GM21360 (cell line): Measurements from ENCODE around the gene HOXA13.

Experiments used
- ATAC-seq: cut with Tn5 transposase; IDR thresholded peaks from one replicate; pipeline ENCODE4 v1.9.1; 2021; ENCODE audit warnings: mild to moderate bottlenecking, moderate library complexity; ENCODE audit not compliant: unreplicated experiment

The HOXA13 gene

DNA sequence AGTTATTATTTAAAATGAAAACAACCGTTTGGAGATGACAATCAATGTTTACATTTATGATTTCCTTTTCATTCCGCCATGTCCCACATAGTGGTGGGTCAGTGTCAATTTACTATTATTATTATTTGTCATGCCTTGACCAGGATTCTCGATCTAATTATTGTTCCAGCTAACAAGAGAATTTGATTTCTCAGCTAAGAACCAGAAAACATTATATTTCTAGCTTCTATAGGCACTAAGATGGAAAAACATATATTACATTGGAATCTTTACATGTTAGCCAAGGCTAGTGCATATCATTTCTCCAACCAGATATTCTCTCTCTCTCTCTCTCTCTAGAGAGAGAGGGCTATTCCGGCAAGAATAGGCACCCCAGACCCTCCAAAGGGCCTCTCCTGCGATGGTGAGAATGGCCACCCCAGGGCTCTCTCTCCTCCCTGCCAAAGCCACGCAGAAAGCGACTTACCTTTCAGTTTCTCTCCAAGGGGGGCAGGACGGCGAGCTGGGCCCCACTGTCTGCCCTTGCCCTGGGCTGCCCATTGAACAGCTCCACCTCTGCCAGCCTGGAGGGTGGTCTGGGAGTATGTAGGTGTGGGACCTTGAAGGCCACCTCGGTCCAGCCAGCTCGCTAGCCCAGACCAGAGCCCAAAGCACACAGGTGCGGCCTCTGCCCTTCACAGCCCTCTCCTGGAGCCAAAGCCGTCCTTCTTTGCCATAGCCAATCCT is 49.9 kb downstream of the HOXA13 start:
- no peak for ATAC-seq

DNA sequence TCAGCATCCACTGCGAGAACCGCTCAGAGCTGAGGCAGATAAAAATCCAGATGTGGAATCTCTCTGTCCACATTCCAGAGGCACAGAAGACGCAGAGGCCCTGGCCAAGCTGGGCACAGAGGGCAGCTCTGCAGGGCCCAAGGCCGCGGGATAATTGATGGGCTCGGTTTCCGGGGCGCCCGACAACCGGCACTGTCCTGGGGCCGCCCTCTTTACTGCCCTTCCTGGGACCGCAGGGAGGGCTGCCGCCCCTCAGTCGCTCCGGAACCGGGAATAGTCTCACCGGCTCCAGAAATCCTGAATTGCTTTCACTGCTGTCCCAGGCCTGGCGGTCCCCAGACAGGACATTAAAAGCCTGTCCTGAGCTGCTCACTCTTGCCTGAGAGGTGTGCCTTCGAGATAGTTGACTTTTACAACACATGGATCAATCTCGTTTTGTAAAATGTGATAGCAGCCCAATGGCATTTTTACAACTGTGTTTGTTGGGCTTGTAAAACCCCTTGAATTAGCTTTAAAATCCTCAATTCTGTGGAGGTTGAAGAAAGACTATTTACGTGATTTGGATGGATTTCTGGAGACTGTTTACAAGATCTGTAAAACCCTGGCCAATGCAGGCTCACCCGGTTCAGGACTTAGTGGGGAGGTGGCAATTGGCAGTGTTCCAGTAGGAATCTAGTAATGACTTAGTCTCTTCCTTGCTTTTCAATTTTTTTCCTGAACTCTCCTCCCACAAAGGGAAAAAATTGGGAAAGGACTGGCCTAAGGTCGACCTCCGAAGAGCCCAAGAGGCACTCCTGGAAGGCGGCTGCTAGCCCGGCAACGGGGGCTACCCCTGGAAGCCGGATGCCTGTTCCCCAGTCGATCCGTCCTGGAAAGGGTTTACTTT is 50.9 kb downstream of the HOXA13 start:
- no peak for ATAC-seq

DNA sequence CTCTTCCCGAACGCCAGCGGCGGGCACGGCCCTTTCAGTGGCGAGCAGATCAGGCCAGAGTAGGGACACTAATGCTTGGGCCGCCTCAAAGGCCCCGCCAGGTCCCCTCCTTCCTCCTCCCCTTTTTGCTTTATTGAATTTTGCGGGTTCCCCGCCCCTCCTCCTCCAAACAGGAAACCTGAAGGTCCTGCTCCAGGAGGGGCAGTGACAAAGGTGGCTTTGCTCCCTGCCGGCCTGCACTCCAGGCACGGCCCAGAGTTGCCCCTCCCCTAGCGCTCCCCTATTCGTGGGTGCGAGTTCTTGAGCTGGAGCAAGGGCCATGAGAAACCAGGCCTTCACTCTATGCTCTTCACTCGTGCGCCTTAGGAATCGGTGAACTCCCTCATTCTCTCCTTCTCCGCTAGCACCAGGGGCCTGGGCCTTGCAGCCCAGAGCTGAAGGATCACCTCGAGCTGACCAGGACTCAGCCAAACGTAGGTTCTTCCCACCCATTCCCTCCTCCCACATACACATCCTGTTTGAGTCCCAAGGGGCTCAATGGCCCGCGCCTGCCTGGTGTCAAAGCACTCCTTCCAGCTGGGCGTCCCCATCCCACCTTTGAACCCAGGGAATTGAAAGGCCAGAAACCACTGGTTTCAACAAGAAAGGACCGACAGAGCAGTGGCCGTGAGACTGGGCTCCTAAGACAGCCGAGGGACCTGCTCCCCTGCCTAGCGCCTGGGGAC is 51.7 kb downstream of the HOXA13 start:
- ATAC-seq, result no peak

DNA sequence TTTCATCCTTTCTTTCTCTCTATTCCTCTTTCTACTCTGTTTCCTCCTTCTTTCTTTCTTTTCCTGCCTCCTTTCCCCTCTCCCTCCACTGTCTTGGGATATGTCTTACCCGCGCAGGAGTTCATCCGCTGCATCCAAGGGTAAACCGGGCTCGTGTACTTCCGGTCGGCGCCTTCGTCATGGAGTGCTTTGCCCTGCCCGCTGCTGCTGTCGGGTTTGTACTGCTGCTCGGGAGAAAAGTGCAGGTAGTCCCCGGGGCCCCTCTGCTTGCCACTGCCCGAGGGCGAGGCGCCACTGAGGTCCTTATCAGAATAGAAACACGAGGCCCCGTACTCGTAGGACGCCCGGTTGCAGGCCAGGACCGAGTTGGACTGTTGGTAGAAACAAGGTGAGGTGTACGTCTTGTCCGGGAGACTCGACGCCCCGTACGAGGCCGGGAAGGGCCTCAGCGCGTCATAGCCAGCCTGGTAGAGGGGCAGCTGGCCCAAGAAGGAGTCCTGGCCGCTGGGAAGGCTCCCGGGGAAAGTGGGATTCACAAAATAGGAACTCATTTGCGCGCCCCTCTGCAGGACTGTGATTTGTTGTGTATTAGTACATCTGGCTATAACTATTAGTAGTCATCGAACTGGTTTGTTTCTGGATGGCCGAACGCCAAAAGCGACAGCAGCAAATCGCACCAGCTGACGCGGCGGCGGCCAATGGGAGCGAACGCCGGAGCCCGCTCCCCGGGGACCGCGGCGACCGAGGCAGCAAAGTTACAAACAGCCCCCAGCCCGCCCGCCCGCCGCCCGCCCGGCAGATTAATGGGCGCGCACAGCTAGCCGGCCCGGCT is 52.5 kb downstream of the HOXA13 start, which contains the start of gene HOXA6:
TSS of gene HOXA6 (minus strand) at position 576 of the 832 bp plus-strand sequence. CDS start at position 551, 25 bp downstream.
- ATAC-seq, result no peak

DNA sequence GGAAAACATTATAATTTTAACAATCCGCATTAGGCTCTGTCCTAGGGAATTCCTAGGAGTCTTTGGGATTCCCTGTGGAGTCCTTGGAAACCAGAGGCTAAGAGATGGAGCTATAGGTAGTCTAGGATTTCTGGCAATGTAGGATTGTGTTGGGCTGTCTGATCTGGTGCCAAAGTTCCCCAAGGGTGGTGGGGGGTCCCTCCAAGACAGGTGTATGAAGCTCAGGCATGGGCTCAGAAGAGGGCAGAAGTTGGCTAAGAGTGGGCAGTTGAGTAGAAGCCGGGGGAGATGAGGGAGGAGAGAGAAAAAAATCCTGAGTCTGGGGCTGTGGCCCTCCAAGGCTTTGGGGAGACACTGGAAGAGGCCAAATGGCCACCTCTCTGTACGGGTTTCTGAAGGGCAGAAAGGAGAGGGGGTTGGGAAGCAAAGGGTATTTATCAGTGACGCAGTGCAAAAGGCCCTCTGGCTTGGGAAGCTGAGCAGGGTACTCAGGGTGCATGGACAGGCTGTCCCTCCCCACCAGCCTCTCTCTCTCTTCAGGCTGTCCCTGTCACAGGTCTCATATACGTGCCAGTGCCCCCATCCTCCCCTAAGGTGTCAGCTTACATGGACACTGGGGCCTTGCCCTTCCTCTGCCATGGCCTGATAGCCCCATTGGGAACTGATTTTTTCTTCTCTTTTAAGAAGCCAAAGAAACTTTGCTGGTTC is 53.2 kb downstream of the HOXA13 start:
- ATAC-seq, result no peak

DNA sequence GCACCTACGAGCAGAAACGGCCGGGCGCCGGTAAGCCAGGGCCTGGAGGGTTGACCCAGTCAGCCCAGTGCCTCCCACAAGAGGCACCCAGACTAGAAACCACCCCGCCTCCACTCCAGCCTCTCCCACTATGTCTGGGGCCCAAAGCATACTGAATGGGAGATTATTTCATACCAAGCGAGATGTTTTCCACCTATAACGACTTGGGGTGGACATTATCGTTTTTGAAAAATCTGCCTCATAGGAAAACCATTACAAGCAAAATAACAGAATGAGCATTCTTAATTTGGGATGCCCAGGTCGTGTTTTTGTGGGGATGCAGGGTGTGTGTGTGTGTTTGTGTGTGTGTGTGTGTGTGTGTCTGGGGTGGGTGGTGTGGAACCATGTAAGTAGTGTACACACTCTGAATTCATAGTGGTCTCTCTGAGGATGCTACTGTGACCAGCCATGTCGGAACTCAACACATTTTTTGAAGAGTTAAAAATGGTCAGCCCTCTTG is 53.9 kb downstream of the HOXA13 start:
- ATAC-seq, result no peak

DNA sequence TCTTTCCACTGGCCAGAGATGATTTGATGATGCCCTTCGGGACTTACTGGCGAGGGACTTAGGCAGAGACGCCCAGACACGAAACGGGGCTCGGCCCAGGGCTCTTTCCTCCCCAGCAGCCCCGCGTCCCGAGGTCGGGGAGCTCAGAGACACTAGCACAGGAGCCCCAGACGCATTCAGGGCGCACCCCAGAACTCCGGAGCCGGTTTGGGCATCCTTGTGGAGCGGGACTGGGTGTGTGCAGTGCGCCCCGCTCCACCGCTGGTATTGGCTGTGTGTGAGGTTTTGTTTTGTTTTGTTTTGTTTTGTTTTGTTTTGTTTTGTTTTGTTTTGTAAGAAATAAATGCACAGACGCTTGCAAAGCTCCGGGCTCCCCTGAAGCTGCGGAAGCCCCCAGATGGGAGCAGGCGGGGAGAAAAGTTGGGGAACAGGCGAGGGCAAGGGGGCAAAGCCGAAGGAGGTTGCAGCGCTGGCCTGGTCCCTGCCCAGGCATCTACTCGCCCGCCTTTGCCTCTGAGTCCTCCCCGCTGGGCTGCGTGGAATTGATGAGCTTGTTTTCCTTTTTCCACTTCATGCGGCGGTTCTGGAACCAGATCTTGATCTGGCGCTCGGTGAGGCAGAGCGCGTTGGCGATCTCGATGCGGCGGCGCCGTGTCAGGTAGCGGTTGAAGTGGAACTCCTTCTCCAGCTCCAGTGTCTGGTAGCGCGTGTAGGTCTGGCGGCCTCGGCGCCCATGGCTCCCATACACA is 54.6 kb downstream of the HOXA13 start:
- no peak for ATAC-seq

DNA sequence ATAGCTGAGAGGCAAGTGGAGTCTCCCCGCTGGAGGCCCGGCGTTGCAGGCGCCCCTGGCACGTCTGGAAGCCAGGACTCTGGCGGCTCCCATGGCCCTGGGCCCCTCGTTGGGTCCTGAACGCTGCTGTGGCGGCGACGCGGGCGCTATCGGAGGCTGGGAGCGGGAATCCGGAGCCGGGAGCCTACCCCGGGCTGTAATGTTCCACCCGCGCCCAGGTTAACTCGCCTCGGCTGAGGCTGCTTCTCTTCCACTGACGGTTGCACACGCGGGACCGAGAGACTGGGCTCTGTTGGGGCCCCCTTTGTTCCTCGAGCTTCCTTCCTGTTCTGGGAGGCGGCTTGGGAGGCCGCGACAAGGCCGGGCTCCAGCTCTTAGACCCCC is 55.1 kb downstream of the HOXA13 start:
- no peak for ATAC-seq
